Smooth muscle cell (in vitro differentiated cells): Measurements from ENCODE around the gene AZIN2. TPM values are rescaled to one million over a fixed set of nuclear protein-coding genes. Genes with fewer than 3 reads are reported as not detected.

Experiments
- DNase-seq: peaks from one replicate; lab custom pipeline; 2025; ENCODE audit not compliant: unreplicated experiment; lab: John Stamatoyannopoulos, UW
- H2AFZ ChIP-seq: fragments of 200-600 bp; sonication (generic); 2 replicates; pipeline ENCODE4 v1.6.0; 2016; ENCODE audit warnings: antibody characterized with exemption, low read depth, mild to moderate bottlenecking
- H3F3A ChIP-seq: fragments of 200-600 bp; sonication (generic); 2 replicates; pipeline ENCODE4 v1.6.0; 2017; ENCODE audit warnings: antibody characterized with exemption, low read depth
- H3K27ac ChIP-seq: fragments of 200-600 bp; sonication (generic); 2 replicates; pipeline ENCODE4 v1.5.1; 2016; ENCODE audit warnings: low read depth, mild to moderate bottlenecking
- H3K27me3 ChIP-seq: fragments of 200-600 bp; sonication (generic); 2 replicates; pipeline ENCODE4 v1.6.1; 2016; ENCODE audit warnings: low read depth, mild to moderate bottlenecking
- H3K36me3 ChIP-seq: fragments of 200-600 bp; sonication (generic); 2 replicates; pipeline ENCODE4 v1.5.1; 2016; ENCODE audit warnings: low read depth
- H3K4me1 ChIP-seq: fragments of 200-600 bp; sonication (generic); 2 replicates; pipeline ENCODE4 v1.5.1; 2016; ENCODE audit warnings: low read depth
- H3K4me2 ChIP-seq: fragments of 200-600 bp; sonication (generic); 2 replicates; pipeline ENCODE4 v1.6.0; 2016; ENCODE audit warnings: mild to moderate bottlenecking
- H3K4me3 ChIP-seq: fragments of 200-600 bp; sonication (generic); 2 replicates; pipeline ENCODE4 v1.5.1; 2016; ENCODE audit warnings: mild to moderate bottlenecking
- H3K79me2 ChIP-seq: fragments of 200-600 bp; sonication (generic); 2 replicates; pipeline ENCODE4 v1.6.0; 2016; ENCODE audit warnings: low read depth, mild to moderate bottlenecking
- H3K9ac ChIP-seq: fragments of 200-600 bp; sonication (generic); 2 replicates; pipeline ENCODE4 v1.6.0; 2016; ENCODE audit warnings: low read depth
- H3K9me3 ChIP-seq: fragments of 200-600 bp; sonication (generic); replicated peaks from 2 replicates; pipeline ENCODE4 v1.5.1; 2016; ENCODE audit warnings: low read depth
- H4K20me1 ChIP-seq: fragments of 200-600 bp; sonication (generic); 2 replicates; pipeline ENCODE4 v1.6.0; 2016; ENCODE audit warnings: low read depth
- CTCF ChIP-seq: fragments of 200-600 bp; sonication (generic); IDR thresholded peaks from 2 replicates; pipeline ENCODE4 v1.5.1; 2017; ENCODE audit warnings: borderline replicate concordance, mild to moderate bottlenecking, antibody characterized with exemption; ENCODE audit not compliant: insufficient read depth, poor library complexity, severe bottlenecking
- WGBS: methylation state at CpG from one replicate; pipeline ENCODE4 v1.1.7; 2016; ENCODE audit warnings: low lambda C conversion rate; 5-methylcytosine and 5-hydroxymethylcytosine counted together
- polyA plus RNA-seq: library from polyadenylated mRNA; unstranded; fragments of >200 nt; fragmentation: Nextera tagmentation; extraction: Ambion mirVana; gene quantifications from 2 replicates; pipeline ENCODE4 v1.2.1, GENCODE V29; 2016
- total RNA-seq: library from RNA; depleted of rRNA; stranded (reverse); fragments of >200 nt; gene quantifications from 2 replicates; pipeline ENCODE4 v1.2.3, GENCODE V29; 2014

The AZIN2 gene
- total RNA-seq: 7.9 and 16.3 TPM in 2 replicates
- polyA plus RNA-seq: 21.5 and 33.5 TPM in 2 replicates

DNA sequence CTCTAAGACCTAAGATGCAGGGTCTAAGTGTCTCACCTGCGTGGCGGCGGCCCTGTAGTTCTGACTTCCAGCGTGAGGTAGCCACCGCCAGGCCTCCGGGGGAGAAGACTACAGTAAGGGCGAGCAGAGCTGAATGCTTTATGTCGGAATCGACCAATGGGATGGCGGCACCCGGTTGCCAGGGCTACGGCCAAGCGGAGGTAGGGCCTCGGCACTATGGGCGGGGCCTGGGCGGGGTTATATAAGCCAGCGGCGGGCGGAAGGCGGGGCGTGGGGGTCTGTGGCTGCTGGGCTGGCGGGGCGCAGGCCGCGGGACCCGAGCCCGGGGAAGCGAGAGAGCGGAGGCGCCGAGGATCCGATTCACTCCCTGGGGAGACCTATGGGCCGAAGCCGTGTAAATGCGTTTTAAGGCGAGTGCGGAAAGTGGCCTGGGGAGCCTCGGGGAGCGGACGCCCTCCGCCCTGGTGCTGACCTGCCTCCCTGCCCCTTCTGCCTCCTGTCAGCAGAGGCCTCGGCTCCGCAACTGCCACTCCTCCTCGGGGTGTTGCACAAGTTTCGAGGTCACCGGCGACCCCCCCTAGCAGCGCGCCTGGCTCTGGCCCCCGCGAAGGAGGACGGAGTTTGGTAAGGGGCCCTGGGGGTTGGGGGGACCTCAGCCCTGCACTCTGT lies at the start of gene AZIN2:
Gene AZIN2 (plus strand): TSS at position 269 of the 669 bp plus-strand sequence. CDS start 1,097 bp downstream, outside the sequence.
- H4K20me1 ChIP-seq: peaks cover 31% of the 10 kb centered on the region
- H3K4me1 ChIP-seq: peaks cover 12% of the 10 kb centered on the region
- H3K4me3 ChIP-seq: peak within 1 kb of the TSS; percentile 68
- no peaks in the 10 kb centered on the region for H3K9me3 ChIP-seq
- peak within 1 kb of the TSS; percentile 70 for H3K9ac ChIP-seq
- H3K27ac ChIP-seq: no peak within 1 kb of the TSS
- H3K27me3 ChIP-seq: no peaks in the 10 kb centered on the region
- peak within 1 kb of the TSS; percentile 67 for H2AFZ ChIP-seq
- DNase-seq: peak; percentile 89
- TF ChIP-seq CTCF: no peak
- H3K4me2 ChIP-seq: peak within 1 kb of the TSS; percentile 97
- H3F3A ChIP-seq: peaks cover 4% of the 10 kb centered on the region
- WGBS: 1% methylated on average over 45 of the region's 52 CpGs
- no peaks in the 10 kb centered on the region for H3K79me2 ChIP-seq
- H3K36me3 ChIP-seq: no peaks in the 10 kb centered on the region

- no peak overlapping the region for H3K27ac ChIP-seq
- no peak for TF ChIP-seq CTCF
- peaks cover 90% of the 10 kb centered on the region for H4K20me1 ChIP-seq
- H3K9ac ChIP-seq: no peak overlapping the region
- H3K79me2 ChIP-seq: peaks cover 86% of the 10 kb centered on the region
- no peak overlapping the region for H3K4me2 ChIP-seq
- H3K9me3 ChIP-seq: no peaks in the 10 kb centered on the region
- H3K4me3 ChIP-seq: no peak overlapping the region
- H3K4me1 ChIP-seq: peaks cover 13% of the 10 kb centered on the region
- H3K36me3 ChIP-seq: no peaks in the 10 kb centered on the region
- H3K27me3 ChIP-seq: no peaks in the 10 kb centered on the region
- 97% methylated on average over 4 of the region's 4 CpGs for WGBS
- no peaks in the 10 kb centered on the region for H3F3A ChIP-seq
- DNase-seq: no peak
- H2AFZ ChIP-seq: no peak overlapping the region
These were observed 49.4 kb upstream of the AZIN2 start for GRCh38 chr1:33031506-33031905.

GRCh38 chr1:33032126-33032869 lies 48.7 kb upstream of the AZIN2 start:
- H4K20me1 ChIP-seq: peaks cover 82% of the 10 kb centered on the region
- H3K9ac ChIP-seq: no peak overlapping the region
- no peaks in the 10 kb centered on the region for H3K9me3 ChIP-seq
- H3K4me1 ChIP-seq: peaks cover 14% of the 10 kb centered on the region
- TF ChIP-seq CTCF: no peak
- WGBS: 74% methylated on average over 6 of the region's 6 CpGs
- no peak overlapping the region for H2AFZ ChIP-seq
- H3K36me3 ChIP-seq: no peaks in the 10 kb centered on the region
- no peak overlapping the region for H3K27ac ChIP-seq
- no peak overlapping the region for H3K4me2 ChIP-seq
- no peak for DNase-seq
- H3F3A ChIP-seq: no peaks in the 10 kb centered on the region
- H3K27me3 ChIP-seq: no peaks in the 10 kb centered on the region
- H3K4me3 ChIP-seq: no peak overlapping the region
- peaks cover 87% of the 10 kb centered on the region for H3K79me2 ChIP-seq
